HG03575 (cell line): Measurements from ENCODE around the gene RASGRP3.

Experiments
- ATAC-seq: cut with Tn5 transposase; IDR thresholded peaks from one replicate; pipeline ENCODE4 v1.9.1; 2021; ENCODE audit not compliant: unreplicated experiment, insufficient number of reproducible peaks, low FRiP score; ENCODE audit errors: extremely low read depth

Gene RASGRP3

GRCh38 chr2:33602201-33602830 is 125.9 kb downstream of the RASGRP3 start:
- ATAC-seq = no peak

- ATAC-seq = no peak
Measured at GRCh38 chr2:33603416-33603815, 127.0 kb downstream of the RASGRP3 start.

- no peak for ATAC-seq
Measured at GRCh38 chr2:33605056-33605455, 128.6 kb downstream of the RASGRP3 start.

- no peak for ATAC-seq
Measured at GRCh38 chr2:33606100-33606499, 129.7 kb downstream of the RASGRP3 start.

- ATAC-seq = no peak
Measured at GRCh38 chr2:33606622-33607021, 130.2 kb downstream of the RASGRP3 start.

GRCh38 chr2:33607251-33607721 is 130.8 kb downstream of the RASGRP3 start:
- no peak for ATAC-seq

GRCh38 chr2:33607905-33608304 is 131.5 kb downstream of the RASGRP3 start:
- no peak for ATAC-seq

GRCh38 chr2:33614190-33614589 is 137.7 kb downstream of the RASGRP3 start:
- ATAC-seq = no peak
